GM20000 (cell line): Measurements from ENCODE around the gene TACO1.

ENCODE experiments used
- DNase-seq: peaks from one replicate; pipeline ENCODE4 v3.0.0; 2012; ENCODE audit warnings: low spot score
- TF ChIP-seq, protein P1 (sequence below): IDR thresholded peaks from 2 replicates; pipeline ENCODE4 v1.5.1; 2012; ENCODE audit warnings: mild to moderate bottlenecking, control low read depth; ENCODE audit errors: extremely low read depth, missing control alignments

TACO1 gene

DNA sequence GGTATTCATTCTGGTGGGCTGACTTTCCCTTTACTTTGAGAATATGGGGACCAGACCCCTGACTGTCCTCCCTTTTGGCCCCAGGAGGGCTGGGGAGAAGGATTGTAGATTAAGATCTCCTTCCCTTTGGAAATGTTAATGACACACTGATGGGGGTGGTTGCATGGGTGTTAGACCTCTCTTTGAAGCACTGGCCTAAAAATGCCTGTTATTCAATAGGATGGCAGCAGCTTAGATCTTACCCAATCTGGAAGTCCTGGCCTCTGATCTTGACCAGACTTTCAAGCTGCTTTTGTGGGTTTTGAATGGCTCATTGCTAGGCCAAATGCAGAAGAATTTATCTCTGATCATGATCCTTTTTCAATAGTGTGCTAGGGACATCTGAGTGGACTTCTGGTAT lies 47.2 kb downstream of the TACO1 start:
- DNase-seq: no peak
- TF ChIP-seq, protein P1, sequence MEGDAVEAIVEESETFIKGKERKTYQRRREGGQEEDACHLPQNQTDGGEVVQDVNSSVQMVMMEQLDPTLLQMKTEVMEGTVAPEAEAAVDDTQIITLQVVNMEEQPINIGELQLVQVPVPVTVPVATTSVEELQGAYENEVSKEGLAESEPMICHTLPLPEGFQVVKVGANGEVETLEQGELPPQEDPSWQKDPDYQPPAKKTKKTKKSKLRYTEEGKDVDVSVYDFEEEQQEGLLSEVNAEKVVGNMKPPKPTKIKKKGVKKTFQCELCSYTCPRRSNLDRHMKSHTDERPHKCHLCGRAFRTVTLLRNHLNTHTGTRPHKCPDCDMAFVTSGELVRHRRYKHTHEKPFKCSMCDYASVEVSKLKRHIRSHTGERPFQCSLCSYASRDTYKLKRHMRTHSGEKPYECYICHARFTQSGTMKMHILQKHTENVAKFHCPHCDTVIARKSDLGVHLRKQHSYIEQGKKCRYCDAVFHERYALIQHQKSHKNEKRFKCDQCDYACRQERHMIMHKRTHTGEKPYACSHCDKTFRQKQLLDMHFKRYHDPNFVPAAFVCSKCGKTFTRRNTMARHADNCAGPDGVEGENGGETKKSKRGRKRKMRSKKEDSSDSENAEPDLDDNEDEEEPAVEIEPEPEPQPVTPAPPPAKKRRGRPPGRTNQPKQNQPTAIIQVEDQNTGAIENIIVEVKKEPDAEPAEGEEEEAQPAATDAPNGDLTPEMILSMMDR: no peak

DNA sequence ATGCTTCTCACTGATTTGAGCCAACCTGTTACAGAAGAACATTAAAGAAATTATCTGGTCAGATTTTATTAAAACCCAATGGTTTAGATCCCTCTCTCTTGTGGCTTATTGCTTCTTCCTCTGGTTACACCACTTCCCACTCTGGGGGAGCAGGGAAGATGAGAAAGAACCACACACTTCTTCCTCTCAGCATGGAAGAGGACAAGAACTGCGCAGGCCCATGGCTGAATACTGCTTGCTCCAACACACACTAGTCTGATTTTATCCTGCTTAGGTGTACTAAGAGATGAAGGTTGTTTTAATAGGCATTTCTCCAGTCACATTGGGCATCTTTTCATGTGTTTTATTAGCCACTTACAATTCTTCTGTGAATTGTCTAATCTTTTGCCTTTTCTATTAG lies 49.1 kb downstream of the TACO1 start:
- no peak for DNase-seq
- TF ChIP-seq, protein P1: no peak

DNA sequence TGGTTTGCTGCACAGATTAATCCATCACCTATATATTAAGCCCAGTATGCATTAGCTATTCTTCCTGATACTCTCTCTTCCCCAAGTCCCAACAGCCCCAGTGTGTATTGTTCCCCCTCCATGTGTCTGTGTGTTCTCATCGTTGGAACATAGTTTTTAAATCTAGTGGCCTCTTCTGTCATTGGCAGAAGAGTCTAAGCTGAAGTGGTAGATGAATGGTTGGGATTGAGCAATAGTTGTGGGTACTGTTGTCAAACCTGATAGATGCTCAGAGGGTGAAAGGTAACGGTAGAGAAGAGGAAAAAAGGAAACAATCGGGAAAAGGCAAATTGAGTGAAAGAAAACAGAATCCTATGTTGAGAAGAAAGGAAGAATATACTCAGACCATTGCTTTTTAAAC lies 51.4 kb downstream of the TACO1 start:
- DNase-seq: no peak
- TF ChIP-seq, protein P1: no peak

DNA sequence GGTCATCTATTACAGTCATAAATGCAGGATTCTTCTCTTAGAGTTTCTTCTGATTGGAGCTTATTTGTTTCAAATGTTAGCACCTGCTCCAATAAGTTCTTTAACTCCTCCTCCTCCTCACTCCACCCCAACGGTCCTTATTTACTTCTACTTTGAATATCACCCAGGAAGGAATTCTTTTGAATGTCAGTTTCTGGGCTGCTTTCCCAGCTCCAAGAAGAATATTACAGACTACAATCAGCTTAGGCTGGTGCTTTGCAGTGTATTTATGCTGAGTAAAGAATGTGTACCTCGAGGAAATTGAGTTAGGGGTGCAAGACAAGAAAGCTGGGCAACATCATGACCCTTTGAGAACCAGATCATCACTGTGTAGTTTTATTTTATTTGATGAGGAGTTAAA lies 52.4 kb downstream of the TACO1 start:
- TF ChIP-seq, protein P1: no peak
- DNase-seq: no peak

DNA sequence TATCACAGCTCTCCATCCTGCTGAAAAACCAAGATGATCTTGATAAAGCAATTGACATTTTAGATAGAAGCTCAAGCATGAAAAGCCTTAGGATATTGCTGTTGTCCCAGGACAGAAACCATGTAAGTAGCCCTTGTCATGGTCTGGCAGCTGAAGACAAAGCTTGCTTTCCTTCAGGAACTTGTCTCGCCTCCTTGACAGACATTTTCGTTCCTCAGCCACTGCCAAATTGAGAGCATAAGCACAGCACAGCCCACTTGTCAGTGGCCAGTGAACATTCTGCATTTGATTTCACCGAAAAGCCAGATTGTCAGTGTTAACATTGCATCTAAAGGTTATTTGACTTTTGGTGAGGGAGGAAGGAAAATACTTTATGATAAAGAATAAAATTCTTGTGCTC lies 57.1 kb downstream of the TACO1 start:
- no peak for DNase-seq
- TF ChIP-seq, protein P1: no peak
